ENCODE measurements around the gene GTPBP4. TPM values are rescaled to one million over a fixed set of nuclear protein-coding genes. Genes with fewer than 3 reads are reported as not detected.

GTPBP4 gene
- total and polyA plus RNA-seq, 2 of the 13 experiments (the other 11 are each of a cell fraction or from before 2014, with no cell fraction given), result 24.1 to 85.5 TPM

DNA sequence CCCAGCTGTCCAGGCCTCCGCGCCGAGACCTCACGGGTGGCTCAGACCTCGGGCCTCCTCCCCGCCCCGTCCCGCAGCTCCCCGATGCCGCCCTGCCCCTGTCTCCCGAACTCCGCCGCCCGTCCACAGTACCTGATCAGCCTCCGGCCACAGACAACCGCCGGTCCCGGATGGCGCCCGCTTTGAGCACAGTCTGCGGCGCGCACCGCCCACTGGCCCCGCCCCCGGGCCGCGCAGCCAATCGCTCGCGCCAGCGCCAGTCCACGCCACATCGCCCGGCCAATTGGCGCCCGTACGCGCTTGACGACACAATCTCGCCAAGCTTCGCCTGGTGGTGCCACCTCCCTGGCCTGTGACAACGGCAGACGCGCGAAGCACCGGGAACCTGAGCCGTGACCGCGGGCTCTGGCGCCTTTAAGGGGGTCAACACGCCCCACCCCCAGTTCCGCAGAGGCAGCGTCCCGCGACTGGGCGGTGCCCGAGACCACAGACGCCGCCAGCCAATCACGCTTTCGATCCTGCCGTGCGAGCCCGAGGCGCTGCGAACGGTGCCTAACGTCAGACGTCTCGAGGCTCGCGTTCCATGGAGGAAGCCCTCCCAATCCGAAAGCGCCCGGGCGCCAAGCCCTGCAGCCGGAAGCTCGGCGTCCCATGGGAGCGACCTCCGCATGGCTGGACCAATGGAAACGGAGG is 60.6 kb downstream of the GTPBP4 start, which contains the start of gene IDI1 (continued):
- peak; percentile 67 for TF ChIP-seq FOXJ3 (CRISPR knock-in tag; IDR thresholded peaks at IDR 0.05; ENCODE audit: borderline replicate concordance)
- no peak for TF ChIP-seq ZBTB3 (CRISPR knock-in tag; IDR thresholded peaks at IDR 0.05; ENCODE audit: borderline replicate concordance, low read depth)
- peak; percentile 49; the same call in 1 of the 2 replicates for TF ChIP-seq ZNF788 (CRISPR knock-in tag; IDR thresholded peaks at IDR 0.05; ENCODE audit: borderline replicate concordance)
- TF ChIP-seq ZSCAN25 (CRISPR knock-in tag; IDR thresholded peaks at IDR 0.05), result no peak; the same call in 1 of the 2 replicates
- no peak for TF ChIP-seq FOXA1 (IDR thresholded peaks at IDR 0.05)
- peak; percentile 70 for TF ChIP-seq FOXA1 (CRISPR knock-in tag; IDR thresholded peaks at IDR 0.05)
- TF ChIP-seq, protein P1, sequence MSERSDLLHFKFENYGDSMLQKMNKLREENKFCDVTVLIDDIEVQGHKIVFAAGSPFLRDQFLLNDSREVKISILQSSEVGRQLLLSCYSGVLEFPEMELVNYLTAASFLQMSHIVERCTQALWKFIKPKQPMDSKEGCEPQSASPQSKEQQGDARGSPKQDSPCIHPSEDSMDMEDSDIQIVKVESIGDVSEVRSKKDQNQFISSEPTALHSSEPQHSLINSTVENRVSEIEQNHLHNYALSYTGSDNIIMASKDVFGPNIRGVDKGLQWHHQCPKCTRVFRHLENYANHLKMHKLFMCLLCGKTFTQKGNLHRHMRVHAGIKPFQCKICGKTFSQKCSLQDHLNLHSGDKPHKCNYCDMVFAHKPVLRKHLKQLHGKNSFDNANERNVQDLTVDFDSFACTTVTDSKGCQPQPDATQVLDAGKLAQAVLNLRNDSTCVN (CRISPR knock-in tag; IDR thresholded peaks at IDR 0.05; ENCODE audit: borderline replicate concordance), result no peak
- TF ChIP-seq MED13 (CRISPR knock-in tag; IDR thresholded peaks at IDR 0.05), result peak; percentile 23; the same call in 1 of the 2 replicates
- no peak for TF ChIP-seq AHR (CRISPR knock-in tag; IDR thresholded peaks at IDR 0.05)
- TF ChIP-seq NR2F2 (IDR thresholded peaks at IDR 0.05; ENCODE audit: borderline replicate concordance, low read depth), result peak; percentile 55; the same call in 1 of the 2 replicates
- TF ChIP-seq, protein P2, sequence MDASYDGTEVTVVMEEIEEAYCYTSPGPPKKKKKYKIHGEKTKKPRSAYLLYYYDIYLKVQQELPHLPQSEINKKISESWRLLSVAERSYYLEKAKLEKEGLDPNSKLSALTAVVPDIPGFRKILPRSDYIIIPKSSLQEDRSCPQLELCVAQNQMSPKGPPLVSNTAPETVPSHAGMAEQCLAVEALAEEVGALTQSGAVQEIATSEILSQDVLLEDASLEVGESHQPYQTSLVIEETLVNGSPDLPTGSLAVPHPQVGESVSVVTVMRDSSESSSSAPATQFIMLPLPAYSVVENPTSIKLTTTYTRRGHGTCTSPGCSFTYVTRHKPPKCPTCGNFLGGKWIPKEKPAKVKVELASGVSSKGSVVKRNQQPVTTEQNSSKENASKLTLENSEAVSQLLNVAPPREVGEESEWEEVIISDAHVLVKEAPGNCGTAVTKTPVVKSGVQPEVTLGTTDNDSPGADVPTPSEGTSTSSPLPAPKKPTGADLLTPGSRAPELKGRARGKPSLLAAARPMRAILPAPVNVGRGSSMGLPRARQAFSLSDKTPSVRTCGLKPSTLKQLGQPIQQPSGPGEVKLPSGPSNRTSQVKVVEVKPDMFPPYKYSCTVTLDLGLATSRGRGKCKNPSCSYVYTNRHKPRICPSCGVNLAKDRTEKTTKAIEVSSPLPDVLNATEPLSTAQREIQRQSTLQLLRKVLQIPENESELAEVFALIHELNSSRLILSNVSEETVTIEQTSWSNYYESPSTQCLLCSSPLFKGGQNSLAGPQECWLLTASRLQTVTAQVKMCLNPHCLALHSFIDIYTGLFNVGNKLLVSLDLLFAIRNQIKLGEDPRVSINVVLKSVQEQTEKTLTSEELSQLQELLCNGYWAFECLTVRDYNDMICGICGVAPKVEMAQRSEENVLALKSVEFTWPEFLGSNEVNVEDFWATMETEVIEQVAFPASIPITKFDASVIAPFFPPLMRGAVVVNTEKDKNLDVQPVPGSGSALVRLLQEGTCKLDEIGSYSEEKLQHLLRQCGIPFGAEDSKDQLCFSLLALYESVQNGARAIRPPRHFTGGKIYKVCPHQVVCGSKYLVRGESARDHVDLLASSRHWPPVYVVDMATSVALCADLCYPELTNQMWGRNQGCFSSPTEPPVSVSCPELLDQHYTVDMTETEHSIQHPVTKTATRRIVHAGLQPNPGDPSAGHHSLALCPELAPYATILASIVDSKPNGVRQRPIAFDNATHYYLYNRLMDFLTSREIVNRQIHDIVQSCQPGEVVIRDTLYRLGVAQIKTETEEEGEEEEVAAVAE (CRISPR knock-in tag; IDR thresholded peaks at IDR 0.05; ENCODE audit: borderline replicate concordance), result no peak
- TF ChIP-seq, protein P3, sequence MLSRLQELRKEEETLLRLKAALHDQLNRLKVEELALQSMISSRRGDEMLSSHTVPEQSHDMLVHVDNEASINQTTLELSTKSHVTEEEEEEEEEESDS (CRISPR knock-in tag; IDR thresholded peaks at IDR 0.05; ENCODE audit: borderline replicate concordance), result peak; percentile 11; the same call in 1 of the 2 replicates
- TF ChIP-seq TAF1 (CRISPR knock-in tag; IDR thresholded peaks at IDR 0.05), result peak; percentile 94
- TF ChIP-seq, protein P4, sequence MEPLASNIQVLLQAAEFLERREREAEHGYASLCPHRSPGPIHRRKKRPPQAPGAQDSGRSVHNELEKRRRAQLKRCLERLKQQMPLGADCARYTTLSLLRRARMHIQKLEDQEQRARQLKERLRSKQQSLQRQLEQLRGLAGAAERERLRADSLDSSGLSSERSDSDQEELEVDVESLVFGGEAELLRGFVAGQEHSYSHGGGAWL (CRISPR knock-in tag; IDR thresholded peaks at IDR 0.05), result peak; percentile 83; the same call in 1 of the 2 replicates
- TF ChIP-seq GTF2F1 (IDR thresholded peaks at IDR 0.05; ENCODE audit: low read length), result peak; percentile 67
- no peak for TF ChIP-seq HCFC1 (IDR thresholded peaks at IDR 0.05; ENCODE audit: low read depth, low read length)
- TF ChIP-seq ZNF790 (CRISPR knock-in tag; IDR thresholded peaks at IDR 0.05; ENCODE audit: borderline replicate concordance), result peak; percentile 97
- TF ChIP-seq ZNF264 (CRISPR knock-in tag; IDR thresholded peaks at IDR 0.05), result no peak; the same call in 1 of the 2 replicates
- TF ChIP-seq KDM4B (CRISPR knock-in tag; IDR thresholded peaks at IDR 0.05), result no peak
- TF ChIP-seq, protein P5, sequence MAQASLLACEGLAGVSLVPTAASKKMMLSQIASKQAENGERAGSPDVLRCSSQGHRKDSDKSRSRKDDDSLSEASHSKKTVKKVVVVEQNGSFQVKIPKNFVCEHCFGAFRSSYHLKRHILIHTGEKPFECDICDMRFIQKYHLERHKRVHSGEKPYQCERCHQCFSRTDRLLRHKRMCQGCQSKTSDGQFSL (CRISPR knock-in tag; IDR thresholded peaks at IDR 0.05), result peak; percentile 94
- peak; percentile 74; the same call in 1 of the 2 replicates for TF ChIP-seq HNRNPUL1 (IDR thresholded peaks at IDR 0.05; ENCODE audit: low read depth, low read length)
- TF ChIP-seq CC2D1A (CRISPR knock-in tag; IDR thresholded peaks at IDR 0.05), result no peak
- peak; percentile 95 for TF ChIP-seq POLR2G (IDR thresholded peaks at IDR 0.05; ENCODE audit: low read depth, low read length)
- TF ChIP-seq ZNF547 (CRISPR knock-in tag; IDR thresholded peaks at IDR 0.05), result peak; percentile 85

Data from HepG2 (cell line).